ENCODE measurements around the gene CRYBG1. TPM values are rescaled to one million over a fixed set of nuclear protein-coding genes. Genes with fewer than 3 reads are reported as not detected.

Gene CRYBG1
- total and polyA plus RNA-seq, 2 of the 4 experiments (the other 2 are of a cell fraction) = 0.38 to 1.1 TPM

DNA sequence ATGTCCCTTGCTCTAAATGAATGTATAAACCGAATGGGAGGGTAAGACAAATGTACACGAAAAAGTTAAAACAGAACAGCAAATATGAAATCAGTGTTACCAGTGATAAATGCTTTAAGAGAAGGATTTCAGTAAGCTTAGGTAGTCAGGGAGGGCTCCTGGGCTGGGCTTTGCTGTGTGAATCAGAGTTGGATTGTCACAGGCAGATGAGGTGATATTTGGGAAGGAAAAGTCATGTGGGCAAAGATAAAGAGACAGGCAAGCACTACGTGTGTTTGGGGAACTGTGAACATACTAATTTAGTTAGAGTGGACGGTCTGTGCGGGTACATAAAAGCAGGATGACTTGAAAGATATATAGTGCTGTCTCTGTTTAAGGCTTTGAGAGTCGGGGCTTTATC lies 114.8 kb downstream of the CRYBG1 start:
- ChIA-PET CTCF (interaction anchor here (0.8 to 1.5 kb wide), 2 partner anchors 37 to 92 kb away, joined by 3 to 5 read pairs; no protein-coding TSS in a partner anchor), POLR2A (ENCODE audit: unreplicated experiment) (no interaction called here)
- no peak overlapping the region for H2BK5ac ChIP-seq (ENCODE audit: low read depth, low read length, poor library complexity, severe bottlenecking)
- H2AK5ac ChIP-seq (ENCODE audit: low read depth, low read length) = no peak overlapping the region
- no peak overlapping the region for H3K27ac ChIP-seq (ENCODE audit: insufficient read depth, low read length)
- WGBS, 2 experiments (ENCODE audit: extremely low coverage in 2 of 2, insufficient read length in 1 of 2) = 48% methylated on average over 4 of the region's 6 CpGs; no CpG with 5 or more reads in 1 of the 2 experiments
- H3K27me3 ChIP-seq (ENCODE audit: control insufficient read depth, insufficient read depth, low read length) = peaks cover 7% of the 10 kb centered on the region
- no peak overlapping the region for H3K9ac ChIP-seq (ENCODE audit: low read depth, low read length)
- no peak overlapping the region for H4K8ac ChIP-seq (ENCODE audit: low read depth in 2 of 2, low read length in 2 of 2)
- intact Hi-C loops (cut with micrococcal nuclease) = no loop called here
- no peak overlapping the region for H2BK120ac ChIP-seq (ENCODE audit: low read depth, low read length)
- H3K4me1 ChIP-seq (ENCODE audit: control insufficient read depth, insufficient read depth, low read length) = peaks cover 4% of the 10 kb centered on the region; the same call in 1 of the 2 replicates
- H4K5ac ChIP-seq (ENCODE audit: low read depth, low read length) = no peak overlapping the region
- dilution Hi-C loops (cut with HindIII; ENCODE audit: low sequenced_read_pairs, unreplicated experiment) = no loop called here
- TF ChIP-seq MAZ (IDR thresholded peaks at IDR 0.05; ENCODE audit: borderline replicate concordance, low read depth, low read length) (no peak), RCOR1 (IDR thresholded peaks at IDR 0.05; ENCODE audit: insufficient replicate concordance, low read length) (no peak), CTCF (conservative IDR thresholded peaks at IDR 0.05; ENCODE audit: low read depth, low read length) (no peak), MXI1 (IDR thresholded peaks at IDR 0.05; ENCODE audit: borderline replicate concordance, low read depth, low read length) (no peak), RFX5 (IDR thresholded peaks at IDR 0.05; ENCODE audit: low read depth, low read length) (no peak)
- TF ChIP-seq, protein P1, sequence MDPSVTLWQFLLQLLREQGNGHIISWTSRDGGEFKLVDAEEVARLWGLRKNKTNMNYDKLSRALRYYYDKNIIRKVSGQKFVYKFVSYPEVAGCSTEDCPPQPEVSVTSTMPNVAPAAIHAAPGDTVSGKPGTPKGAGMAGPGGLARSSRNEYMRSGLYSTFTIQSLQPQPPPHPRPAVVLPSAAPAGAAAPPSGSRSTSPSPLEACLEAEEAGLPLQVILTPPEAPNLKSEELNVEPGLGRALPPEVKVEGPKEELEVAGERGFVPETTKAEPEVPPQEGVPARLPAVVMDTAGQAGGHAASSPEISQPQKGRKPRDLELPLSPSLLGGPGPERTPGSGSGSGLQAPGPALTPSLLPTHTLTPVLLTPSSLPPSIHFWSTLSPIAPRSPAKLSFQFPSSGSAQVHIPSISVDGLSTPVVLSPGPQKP (IDR thresholded peaks at IDR 0.05; ENCODE audit: borderline replicate concordance, low read depth, low read length) = no peak
- no peaks in the 10 kb centered on the region for H4K20me1 ChIP-seq (ENCODE audit: insufficient read depth, low read length)
- no peaks in the 10 kb centered on the region for H3K36me3 ChIP-seq (ENCODE audit: control insufficient read depth, insufficient read depth, low read length)
- no peak overlapping the region for H3K56ac ChIP-seq (ENCODE audit: extremely low read depth, insufficient read depth, low read length)
- no peak overlapping the region for H2AK9ac ChIP-seq (replicated peaks; ENCODE audit: low read depth, low read length, poor library complexity)
- in situ Hi-C loops (cut with MboI; ENCODE audit: low sequenced_read_pairs) = no loop called here
- no peak overlapping the region for H2BK20ac ChIP-seq (ENCODE audit: low read depth, low read length)
- H4K91ac ChIP-seq (ENCODE audit: insufficient read depth, low read depth, low read length) = no peak overlapping the region
- H3K79me1 ChIP-seq (ENCODE audit: low read depth in 1 of 2, low read length in 2 of 2) = no peaks in the 10 kb centered on the region
- H3K9me3 ChIP-seq (ENCODE audit: control insufficient read depth, insufficient read depth, low read length) = no peaks in the 10 kb centered on the region
- no TSS peak for BruUV-seq (replicated peaks)
- peaks cover 5% of the 10 kb centered on the region for H3K9me1 ChIP-seq (ENCODE audit: insufficient read depth, low read length)
- ATAC-seq (ENCODE audit: low read depth) = no peak; the same call in 1 of the 2 replicates
- DNase-seq = no peak
- no peak overlapping the region for H2AFZ ChIP-seq (replicated peaks; ENCODE audit: low read length, poor library complexity)
- no peak overlapping the region for H3K18ac ChIP-seq (ENCODE audit: low read depth, low read length)
- no peak overlapping the region for H3K14ac ChIP-seq (replicated peaks; ENCODE audit: low read depth, low read length)
- H3K23ac ChIP-seq (ENCODE audit: low read depth, low read length) = no peak overlapping the region
- no peak overlapping the region for H2BK15ac ChIP-seq (ENCODE audit: low read depth, low read length)
- H3K4ac ChIP-seq (ENCODE audit: low read depth, low read length) = no peak overlapping the region
- H3K4me3 ChIP-seq (ENCODE audit: insufficient read depth, low read depth, low read length) = no peak overlapping the region
- H3K4me2 ChIP-seq (ENCODE audit: low read depth, low read length) = no peak overlapping the region

Data from IMR-90 (cell line).